Epithelial cell of esophagus (primary cell): ENCODE results near the gene ECHS1.
"Not testable (repeated sequence)": the region's sequence is repeated elsewhere in the genome, so short reads cannot be mapped to it uniquely, and the experiment has no call there.

ENCODE experiments used
- DNase-seq: peaks from one replicate; pipeline ENCODE4 v3.0.0; 2010; ENCODE audit warnings: low read depth
- H3K4me3 ChIP-seq: 2 replicates; pipeline ENCODE4 v1.5.1; 2011; ENCODE audit warnings: mild to moderate bottlenecking, low read length, control low read depth
- TF ChIP-seq, protein P1 (sequence below): IDR thresholded peaks from 2 replicates; pipeline ENCODE4 v1.5.1; 2011; ENCODE audit warnings: low read depth, mild to moderate bottlenecking, low read length, control low read depth, inconsistent platforms; ENCODE audit not compliant: insufficient read depth; ENCODE audit errors: missing control alignments

Gene ECHS1

DNA sequence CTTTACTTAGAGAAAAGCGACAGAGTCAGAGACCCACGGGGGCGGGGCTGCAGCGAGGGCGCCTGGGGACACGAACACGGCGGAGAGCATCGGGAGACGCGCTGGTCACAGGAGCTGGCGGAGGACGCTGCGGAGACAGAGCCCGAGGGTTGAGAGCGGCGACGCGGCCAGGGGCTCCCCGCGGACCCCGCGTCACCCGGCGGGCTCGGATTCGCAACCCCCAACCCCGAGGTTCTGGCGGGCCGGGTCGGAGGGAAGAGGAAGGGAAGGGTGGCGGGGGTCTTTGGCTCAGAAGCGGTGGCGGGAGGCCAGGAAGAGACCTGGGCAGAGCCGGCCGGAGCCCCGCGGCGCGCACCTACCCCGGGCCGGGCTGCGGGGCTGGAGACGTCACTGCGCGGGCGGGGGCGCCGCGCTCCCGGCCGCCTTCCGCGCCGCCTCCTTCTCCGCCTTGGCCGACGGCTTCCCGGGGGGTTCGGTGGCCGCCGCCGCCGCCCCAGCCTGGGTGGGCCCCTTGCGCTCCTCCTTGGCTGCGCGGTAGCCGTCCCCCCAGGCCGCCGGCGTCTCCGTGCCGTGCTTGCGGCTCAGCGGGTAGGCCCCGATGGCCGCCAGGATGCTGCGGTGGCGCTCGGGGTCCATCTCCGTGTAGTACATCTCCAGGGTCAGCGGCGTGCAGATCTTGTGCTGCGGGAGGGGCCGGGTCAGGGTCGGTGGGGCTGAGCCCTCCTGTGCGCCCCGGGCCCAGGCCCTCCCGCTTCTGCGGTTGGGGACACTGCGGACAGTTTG lies 47.5 kb downstream of the ECHS1 start:
- H3K4me3 ChIP-seq, result peak overlapping the region; percentile 24
- TF ChIP-seq, protein P1, sequence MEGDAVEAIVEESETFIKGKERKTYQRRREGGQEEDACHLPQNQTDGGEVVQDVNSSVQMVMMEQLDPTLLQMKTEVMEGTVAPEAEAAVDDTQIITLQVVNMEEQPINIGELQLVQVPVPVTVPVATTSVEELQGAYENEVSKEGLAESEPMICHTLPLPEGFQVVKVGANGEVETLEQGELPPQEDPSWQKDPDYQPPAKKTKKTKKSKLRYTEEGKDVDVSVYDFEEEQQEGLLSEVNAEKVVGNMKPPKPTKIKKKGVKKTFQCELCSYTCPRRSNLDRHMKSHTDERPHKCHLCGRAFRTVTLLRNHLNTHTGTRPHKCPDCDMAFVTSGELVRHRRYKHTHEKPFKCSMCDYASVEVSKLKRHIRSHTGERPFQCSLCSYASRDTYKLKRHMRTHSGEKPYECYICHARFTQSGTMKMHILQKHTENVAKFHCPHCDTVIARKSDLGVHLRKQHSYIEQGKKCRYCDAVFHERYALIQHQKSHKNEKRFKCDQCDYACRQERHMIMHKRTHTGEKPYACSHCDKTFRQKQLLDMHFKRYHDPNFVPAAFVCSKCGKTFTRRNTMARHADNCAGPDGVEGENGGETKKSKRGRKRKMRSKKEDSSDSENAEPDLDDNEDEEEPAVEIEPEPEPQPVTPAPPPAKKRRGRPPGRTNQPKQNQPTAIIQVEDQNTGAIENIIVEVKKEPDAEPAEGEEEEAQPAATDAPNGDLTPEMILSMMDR, result no peak
- no peak for DNase-seq

DNA sequence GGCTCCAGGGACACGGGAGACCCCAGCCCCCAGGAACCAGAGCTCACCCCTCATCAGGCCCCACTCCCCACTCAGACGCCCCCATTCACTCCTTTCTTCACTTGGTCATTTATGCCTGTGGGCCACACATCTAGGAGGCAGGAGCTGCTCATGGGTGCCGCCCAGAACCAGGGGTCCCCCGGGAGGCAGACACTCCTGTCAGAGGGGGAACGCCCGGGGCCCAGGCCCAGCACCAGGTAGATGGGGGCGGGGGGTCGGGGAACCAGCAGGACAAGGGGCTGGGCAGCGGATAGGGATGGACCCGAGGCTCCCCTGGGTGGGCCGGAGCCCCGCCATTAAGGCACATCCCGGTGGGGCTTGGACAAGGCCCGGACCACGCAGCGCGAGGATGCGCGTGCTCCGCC lies 48.3 kb downstream of the ECHS1 start:
- TF ChIP-seq, protein P1, result no peak
- DNase-seq, result no peak
- H3K4me3 ChIP-seq, result no peak overlapping the region

DNA sequence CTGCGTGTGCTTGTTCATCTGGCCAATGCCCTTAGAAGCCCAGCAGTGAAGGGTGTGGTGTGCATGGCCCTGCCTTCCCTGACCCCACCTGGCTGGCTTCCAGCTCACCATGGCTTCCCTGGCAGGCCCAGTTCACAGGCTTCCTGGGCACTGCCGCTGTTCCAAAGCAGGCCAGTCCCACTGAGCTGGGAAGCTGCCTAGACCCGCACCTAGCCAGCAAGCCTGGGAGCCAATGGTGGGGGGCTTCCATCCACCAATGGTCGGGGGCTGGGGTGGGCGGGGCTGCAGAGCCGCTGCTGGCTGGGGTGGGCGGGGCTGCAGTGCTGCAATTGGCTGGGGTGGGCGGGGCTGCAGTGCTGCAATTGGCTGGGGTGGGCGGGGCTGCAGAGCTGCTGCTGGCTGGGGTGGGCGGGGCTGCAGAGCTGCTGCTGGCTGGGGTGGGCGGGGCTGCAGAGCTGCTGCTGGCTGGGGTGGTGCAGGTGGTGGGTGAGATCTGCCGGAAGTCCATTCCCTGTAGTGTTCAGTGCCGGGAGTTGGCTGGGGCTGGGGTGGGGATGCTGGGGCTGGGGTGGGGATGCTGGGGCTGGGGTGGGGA lies 48.9 kb downstream of the ECHS1 start:
- TF ChIP-seq, protein P1, result no peak
- DNase-seq, result peak; percentile 59
- H3K4me3 ChIP-seq, result no peak overlapping the region

DNA sequence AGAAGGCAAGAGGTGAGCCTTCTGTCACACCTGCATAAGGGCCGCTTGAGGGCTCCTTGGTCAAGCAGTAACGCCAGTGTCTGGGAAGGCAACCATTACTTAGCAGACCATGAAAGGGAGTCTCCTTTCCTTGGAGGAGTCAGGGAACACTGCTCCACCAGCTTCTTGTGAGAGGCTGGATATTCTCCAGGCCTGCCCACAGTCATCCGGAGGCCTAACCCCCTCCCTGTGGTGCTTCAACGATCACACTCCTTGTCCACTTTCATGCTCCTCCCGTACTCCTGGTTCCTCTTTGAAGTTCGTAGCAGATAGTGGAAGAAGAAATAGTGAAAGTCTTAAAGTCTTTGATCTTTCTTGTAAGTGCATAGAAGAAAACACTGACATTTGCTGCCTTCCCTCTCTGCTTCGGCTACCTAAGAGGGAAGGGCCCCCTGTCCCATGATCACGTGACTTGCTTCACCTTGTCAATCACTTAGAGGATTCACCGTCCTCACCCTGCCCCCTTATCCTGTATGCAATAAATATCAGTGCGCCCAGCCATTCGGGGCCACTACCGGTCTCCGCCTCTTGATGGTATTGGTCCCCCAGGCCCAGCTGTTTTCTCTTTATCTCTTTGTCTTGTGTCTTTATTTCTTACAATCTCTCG lies 51.0 kb downstream of the ECHS1 start:
- H3K4me3 ChIP-seq, DNase-seq: not testable (repeated sequence)

DNA sequence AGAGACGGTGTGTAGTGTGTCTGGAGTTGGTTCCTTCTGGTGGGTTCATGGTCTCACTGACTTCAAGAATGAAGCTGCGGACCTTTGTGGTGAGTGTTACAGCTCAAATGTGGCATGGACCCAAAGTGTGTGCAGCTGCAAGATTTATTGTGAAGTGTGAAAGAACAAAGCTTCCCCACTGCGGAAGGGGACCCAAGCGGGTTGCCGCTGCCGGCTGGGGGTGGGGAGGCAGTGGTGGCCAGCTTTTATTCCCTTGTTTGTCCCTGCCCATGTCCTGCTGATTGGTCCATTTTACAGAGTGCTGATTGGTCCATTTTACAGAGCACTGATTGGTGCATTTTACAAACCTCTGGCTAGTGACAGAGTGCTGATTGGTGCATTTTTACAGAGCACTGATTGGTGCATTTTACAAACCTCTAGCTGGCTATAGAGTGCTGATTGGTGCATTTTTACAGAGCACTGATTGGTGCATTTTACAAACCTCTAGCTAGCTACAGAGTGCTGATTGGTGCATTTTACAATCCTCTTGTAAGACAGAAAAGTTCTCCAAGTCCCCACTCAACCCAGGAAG lies 52.2 kb downstream of the ECHS1 start:
- DNase-seq, H3K4me3 ChIP-seq: not testable (repeated sequence)

DNA sequence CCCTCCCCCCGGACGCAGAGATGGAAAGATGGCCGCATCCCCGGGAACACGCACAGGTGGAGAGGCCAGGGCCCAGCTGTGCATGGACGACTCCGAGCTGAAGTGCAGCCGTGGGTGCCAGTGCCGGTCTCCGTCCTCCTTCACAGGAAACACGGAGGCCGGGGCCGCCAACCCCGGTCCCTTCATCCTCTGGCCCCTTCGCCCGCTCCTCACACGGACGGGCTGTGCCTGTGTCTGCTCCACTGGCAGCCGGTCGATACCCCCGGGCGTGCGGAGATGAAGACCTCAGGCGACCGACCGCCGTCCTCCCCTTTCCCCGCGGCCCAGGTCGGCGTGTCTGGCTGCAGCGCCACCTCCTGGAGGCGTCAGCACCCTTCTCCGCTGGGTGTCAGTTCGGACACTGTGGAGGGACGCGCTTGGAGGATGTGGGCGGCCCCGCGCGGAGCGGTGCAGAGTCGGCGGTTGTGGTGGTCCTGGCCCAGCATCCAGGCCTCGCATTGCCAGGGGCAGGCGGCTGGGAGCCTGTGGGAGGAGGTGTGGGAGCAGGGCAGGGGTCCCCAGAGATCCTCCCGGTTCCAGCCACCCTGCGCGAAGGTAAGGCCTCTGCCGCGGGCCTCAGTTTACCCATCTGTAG lies 54.5 kb downstream of the ECHS1 start:
- H3K4me3 ChIP-seq, result peak overlapping the region; percentile 35
- TF ChIP-seq, protein P1, result peak; percentile 73
- peak; percentile 54 for DNase-seq

DNA sequence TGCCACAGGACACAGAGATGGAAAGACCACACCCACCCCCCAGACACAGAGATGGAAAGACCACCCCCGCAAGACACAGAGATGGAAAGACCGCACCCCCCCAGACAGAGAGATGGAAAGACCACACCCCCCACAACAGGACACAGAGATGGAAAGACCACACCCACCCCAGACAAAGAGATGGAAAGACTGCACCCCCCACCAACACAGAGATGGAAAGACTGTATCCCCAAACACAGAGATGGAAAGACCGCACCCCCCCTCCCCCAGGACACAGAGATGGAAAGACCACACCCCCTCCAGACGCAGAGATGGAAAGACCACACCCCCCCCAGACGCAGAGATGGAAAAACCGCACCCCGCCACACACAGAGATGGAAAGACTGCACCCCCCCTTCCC lies 56.4 kb downstream of the ECHS1 start:
- H3K4me3 ChIP-seq, result no peak overlapping the region
- TF ChIP-seq, protein P1, result no peak
- no peak for DNase-seq
